Measurements from ENCODE around the gene LMF1. TPM values are rescaled to one million over a fixed set of nuclear protein-coding genes. Genes with fewer than 3 reads are reported as not detected.

Gene LMF1
- total and polyA plus RNA-seq, 2 donors from 2014 or later: 15.4 to 28.6 TPM

- TF ChIP-seq CTCF (IDR thresholded peaks at IDR 0.05; ENCODE audit: borderline replicate concordance, extremely low read depth, insufficient read depth): no peak
- intact Hi-C loops (cut with DNase I): no loop called here
- Histone ChIP-seq H3K9ac (ENCODE audit: low read length in 3 of 3) (no peak overlapping the region), H3K27me3 (ENCODE audit: control insufficient read depth, insufficient read depth, low read length) (no peaks in the 10 kb centered on the region), H3K27ac (ENCODE audit: low read depth in 2 of 2, low read length in 2 of 2) (no peak overlapping the region), H3K9me3 (ENCODE audit: control insufficient read depth in 2 of 3, insufficient read depth in 1 of 3, low read length in 3 of 3) (peaks cover 0 to 3% (median 0%) of the 10 kb centered on the region in 3 donors), H3K4me1 (ENCODE audit: control insufficient read depth in 2 of 3, insufficient read depth in 2 of 3, low read depth in 1 of 3, low read length in 3 of 3) (no peaks in the 10 kb centered on the region), H3K4me3 (ENCODE audit: low read length in 3 of 3) (no peak overlapping the region), H3K36me3 (ENCODE audit: control insufficient read depth in 2 of 3, insufficient read depth in 3 of 3, low read length in 3 of 3) (no peaks in the 10 kb centered on the region)
- FAIRE-seq: no peak
- DNase-seq: peak in 4 of 5 donors; percentile 43 to 64 (median 52)
These were observed 125.4 kb downstream of the LMF1 start for GRCh38 chr16:845351-845745.

GRCh38 chr16:844638-845350 is 126.0 kb downstream of the LMF1 start:
- FAIRE-seq (no peak), DNase-seq (peak in 1 of 5 donors; percentile 63)
- no peak overlapping the region for H3K27ac ChIP-seq (ENCODE audit: low read depth in 2 of 2, low read length in 2 of 2)
- no peaks in the 10 kb centered on the region for H3K27me3 ChIP-seq (ENCODE audit: control insufficient read depth, insufficient read depth, low read length)
- no peak overlapping the region for H3K4me3 ChIP-seq (ENCODE audit: low read length in 3 of 3)
- no peaks in the 10 kb centered on the region for H3K4me1 ChIP-seq (ENCODE audit: control insufficient read depth in 2 of 3, insufficient read depth in 2 of 3, low read depth in 1 of 3, low read length in 3 of 3)
- no peak overlapping the region for H3K9ac ChIP-seq (ENCODE audit: low read length in 3 of 3)
- no peaks in the 10 kb centered on the region for H3K36me3 ChIP-seq (ENCODE audit: control insufficient read depth in 2 of 3, insufficient read depth in 3 of 3, low read length in 3 of 3)
- H3K9me3 ChIP-seq (ENCODE audit: control insufficient read depth in 2 of 3, insufficient read depth in 1 of 3, low read length in 3 of 3): no peaks in the 10 kb centered on the region
- no peak for TF ChIP-seq CTCF (IDR thresholded peaks at IDR 0.05; ENCODE audit: borderline replicate concordance, extremely low read depth, insufficient read depth)
- intact Hi-C loops (cut with DNase I): no loop called here

GRCh38 chr16:843771-844170 is 127.0 kb downstream of the LMF1 start:
- Histone ChIP-seq H3K27me3 (ENCODE audit: control insufficient read depth, insufficient read depth, low read length) (no peaks in the 10 kb centered on the region), H3K4me3 (ENCODE audit: low read length in 3 of 3) (no peak overlapping the region), H3K36me3 (ENCODE audit: control insufficient read depth in 2 of 3, insufficient read depth in 3 of 3, low read length in 3 of 3) (no peaks in the 10 kb centered on the region), H3K9ac (ENCODE audit: low read length in 3 of 3) (no peak overlapping the region), H3K4me1 (ENCODE audit: control insufficient read depth in 2 of 3, insufficient read depth in 2 of 3, low read depth in 1 of 3, low read length in 3 of 3) (no peaks in the 10 kb centered on the region), H3K27ac (ENCODE audit: low read depth in 2 of 2, low read length in 2 of 2) (no peak overlapping the region), H3K9me3 (ENCODE audit: control insufficient read depth in 2 of 3, insufficient read depth in 1 of 3, low read length in 3 of 3) (no peaks in the 10 kb centered on the region)
- TF ChIP-seq CTCF (IDR thresholded peaks at IDR 0.05; ENCODE audit: borderline replicate concordance, extremely low read depth, insufficient read depth): no peak
- no peak for FAIRE-seq
- DNase-seq: peak in 1 of 5 donors; percentile 65
- intact Hi-C loops (cut with DNase I): no loop called here

All from kidney (tissue), 14 donors.